ENCODE measurements around the gene CHCHD3. TPM values are rescaled to one million over a fixed set of nuclear protein-coding genes. Genes with fewer than 3 reads are reported as not detected.

CHCHD3 gene
- total and polyA plus RNA-seq, 2 of the 4 experiments (the other 2 are of a cell fraction): 56.9 to 141 TPM

DNA sequence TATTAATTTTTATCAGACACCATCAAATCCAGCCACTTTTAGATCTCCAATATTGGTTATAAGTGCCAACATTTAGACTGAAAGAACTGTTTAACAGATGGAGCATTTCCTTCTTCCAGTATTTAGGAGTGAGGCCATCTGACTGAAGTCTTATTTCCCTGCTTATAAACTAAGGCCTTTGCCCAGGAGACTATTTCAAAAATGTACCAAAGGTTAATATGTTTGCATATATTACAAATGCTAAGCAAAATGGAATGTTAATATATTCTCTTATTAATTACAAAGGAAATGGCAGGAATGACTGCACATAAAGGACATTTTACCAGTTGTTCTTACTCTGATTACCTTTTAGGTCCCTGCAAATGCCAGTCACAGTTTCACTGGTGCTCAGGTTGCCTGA, 266.8 kb downstream of the CHCHD3 start:
- in situ Hi-C loops (cut with MboI; ENCODE audit: low sequenced_read_pairs) (no loop called here), intact Hi-C loops (cut with micrococcal nuclease) (no loop called here), dilution Hi-C loops (cut with HindIII; ENCODE audit: low sequenced_read_pairs, unreplicated experiment) (no loop called here)
- peak overlapping the region; percentile 40; the same call in 1 of the 2 replicates for H3K4me2 ChIP-seq (ENCODE audit: low read depth, low read length)
- H2BK20ac ChIP-seq (ENCODE audit: low read depth, low read length): no peak overlapping the region
- H3K23ac ChIP-seq (ENCODE audit: low read depth, low read length): no peak overlapping the region
- H4K8ac ChIP-seq (ENCODE audit: low read depth in 2 of 2, low read length in 2 of 2): no peak overlapping the region
- DNase-seq: peak; percentile 12
- ChIA-PET POLR2A (ENCODE audit: unreplicated experiment) (no interaction called here), CTCF (no interaction called here)
- no peak overlapping the region; the same call in 1 of the 2 replicates for H3K9ac ChIP-seq (ENCODE audit: low read depth, low read length)
- H4K20me1 ChIP-seq (ENCODE audit: insufficient read depth, low read length): no peaks in the 10 kb centered on the region
- H3K27ac ChIP-seq (ENCODE audit: insufficient read depth, low read length): no peak overlapping the region
- no peak overlapping the region for H3K56ac ChIP-seq (ENCODE audit: extremely low read depth, insufficient read depth, low read length)
- H3K79me1 ChIP-seq (ENCODE audit: low read depth in 1 of 2, low read length in 2 of 2): peaks cover 0 to 4% of the 10 kb centered on the region in 2 experiments; a peak in 1 of 4 replicates
- BruUV-seq (replicated peaks): no TSS peak
- H3K27me3 ChIP-seq (ENCODE audit: control insufficient read depth, insufficient read depth, low read length): no peaks in the 10 kb centered on the region
- no peaks in the 10 kb centered on the region for H3K9me3 ChIP-seq (ENCODE audit: control insufficient read depth, insufficient read depth, low read length)
- H2BK15ac ChIP-seq (ENCODE audit: low read depth, low read length): no peak overlapping the region
- H3K9me1 ChIP-seq (ENCODE audit: insufficient read depth, low read length): no peaks in the 10 kb centered on the region; the same call in 1 of the 2 replicates
- no peak overlapping the region for H4K91ac ChIP-seq (ENCODE audit: insufficient read depth, low read depth, low read length)
- ATAC-seq (ENCODE audit: low read depth): peak; percentile 83
- H3K4ac ChIP-seq (ENCODE audit: low read depth, low read length): no peak overlapping the region
- no peak overlapping the region for H2AK5ac ChIP-seq (ENCODE audit: low read depth, low read length)
- H3K14ac ChIP-seq (replicated peaks; ENCODE audit: low read depth, low read length): no peak overlapping the region
- H4K5ac ChIP-seq (ENCODE audit: low read depth, low read length): no peak overlapping the region
- no peak overlapping the region for H2BK120ac ChIP-seq (ENCODE audit: low read depth, low read length)
- H2AFZ ChIP-seq (replicated peaks; ENCODE audit: low read length, poor library complexity): no peak overlapping the region
- peaks cover 3% of the 10 kb centered on the region for H3K4me1 ChIP-seq (ENCODE audit: control insufficient read depth, insufficient read depth, low read length)
- TF ChIP-seq RAD21 (IDR thresholded peaks at IDR 0.05; ENCODE audit: low read length): no peak
- TF ChIP-seq NFE2L2 (IDR thresholded peaks at IDR 0.05; ENCODE audit: low read depth, low read length): no peak
- TF ChIP-seq BHLHE40 (IDR thresholded peaks at IDR 0.05; ENCODE audit: low read depth, low read length): no peak
- TF ChIP-seq, protein P1, sequence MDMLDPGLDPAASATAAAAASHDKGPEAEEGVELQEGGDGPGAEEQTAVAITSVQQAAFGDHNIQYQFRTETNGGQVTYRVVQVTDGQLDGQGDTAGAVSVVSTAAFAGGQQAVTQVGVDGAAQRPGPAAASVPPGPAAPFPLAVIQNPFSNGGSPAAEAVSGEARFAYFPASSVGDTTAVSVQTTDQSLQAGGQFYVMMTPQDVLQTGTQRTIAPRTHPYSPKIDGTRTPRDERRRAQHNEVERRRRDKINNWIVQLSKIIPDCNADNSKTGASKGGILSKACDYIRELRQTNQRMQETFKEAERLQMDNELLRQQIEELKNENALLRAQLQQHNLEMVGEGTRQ (IDR thresholded peaks at IDR 0.05; ENCODE audit: low read depth, low read length): no peak
- no peak for TF ChIP-seq FOS (IDR thresholded peaks at IDR 0.05; ENCODE audit: low read depth, low read length)
- TF ChIP-seq RCOR1 (IDR thresholded peaks at IDR 0.05; ENCODE audit: insufficient replicate concordance, low read length): no peak
- no peak for TF ChIP-seq CHD1 (IDR thresholded peaks at IDR 0.05; ENCODE audit: low read depth, low read length)
- TF ChIP-seq POLR2A (IDR thresholded peaks at IDR 0.05; ENCODE audit: low read depth, low read length): no peak
- TF ChIP-seq, protein P2, sequence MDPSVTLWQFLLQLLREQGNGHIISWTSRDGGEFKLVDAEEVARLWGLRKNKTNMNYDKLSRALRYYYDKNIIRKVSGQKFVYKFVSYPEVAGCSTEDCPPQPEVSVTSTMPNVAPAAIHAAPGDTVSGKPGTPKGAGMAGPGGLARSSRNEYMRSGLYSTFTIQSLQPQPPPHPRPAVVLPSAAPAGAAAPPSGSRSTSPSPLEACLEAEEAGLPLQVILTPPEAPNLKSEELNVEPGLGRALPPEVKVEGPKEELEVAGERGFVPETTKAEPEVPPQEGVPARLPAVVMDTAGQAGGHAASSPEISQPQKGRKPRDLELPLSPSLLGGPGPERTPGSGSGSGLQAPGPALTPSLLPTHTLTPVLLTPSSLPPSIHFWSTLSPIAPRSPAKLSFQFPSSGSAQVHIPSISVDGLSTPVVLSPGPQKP (IDR thresholded peaks at IDR 0.05; ENCODE audit: borderline replicate concordance, low read depth, low read length): no peak
- TF ChIP-seq, protein P3, sequence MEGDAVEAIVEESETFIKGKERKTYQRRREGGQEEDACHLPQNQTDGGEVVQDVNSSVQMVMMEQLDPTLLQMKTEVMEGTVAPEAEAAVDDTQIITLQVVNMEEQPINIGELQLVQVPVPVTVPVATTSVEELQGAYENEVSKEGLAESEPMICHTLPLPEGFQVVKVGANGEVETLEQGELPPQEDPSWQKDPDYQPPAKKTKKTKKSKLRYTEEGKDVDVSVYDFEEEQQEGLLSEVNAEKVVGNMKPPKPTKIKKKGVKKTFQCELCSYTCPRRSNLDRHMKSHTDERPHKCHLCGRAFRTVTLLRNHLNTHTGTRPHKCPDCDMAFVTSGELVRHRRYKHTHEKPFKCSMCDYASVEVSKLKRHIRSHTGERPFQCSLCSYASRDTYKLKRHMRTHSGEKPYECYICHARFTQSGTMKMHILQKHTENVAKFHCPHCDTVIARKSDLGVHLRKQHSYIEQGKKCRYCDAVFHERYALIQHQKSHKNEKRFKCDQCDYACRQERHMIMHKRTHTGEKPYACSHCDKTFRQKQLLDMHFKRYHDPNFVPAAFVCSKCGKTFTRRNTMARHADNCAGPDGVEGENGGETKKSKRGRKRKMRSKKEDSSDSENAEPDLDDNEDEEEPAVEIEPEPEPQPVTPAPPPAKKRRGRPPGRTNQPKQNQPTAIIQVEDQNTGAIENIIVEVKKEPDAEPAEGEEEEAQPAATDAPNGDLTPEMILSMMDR (conservative IDR thresholded peaks at IDR 0.05; ENCODE audit: low read depth, low read length): no peak
- TF ChIP-seq SMC3 (IDR thresholded peaks at IDR 0.05; ENCODE audit: low read depth, low read length): no peak
- no peak for TF ChIP-seq MAFK (IDR thresholded peaks at IDR 0.05; ENCODE audit: low read depth, low read length)
- no peak for TF ChIP-seq CEBPB (IDR thresholded peaks at IDR 0.05; ENCODE audit: low read depth, low read length)
- TF ChIP-seq MAZ (IDR thresholded peaks at IDR 0.05; ENCODE audit: borderline replicate concordance, low read depth, low read length): no peak
- no peak for TF ChIP-seq MXI1 (IDR thresholded peaks at IDR 0.05; ENCODE audit: borderline replicate concordance, low read depth, low read length)
- TF ChIP-seq RFX5 (IDR thresholded peaks at IDR 0.05; ENCODE audit: low read depth, low read length): no peak
- no peak overlapping the region for H2AK9ac ChIP-seq (replicated peaks; ENCODE audit: low read depth, low read length, poor library complexity)
- no peaks in the 10 kb centered on the region for H3K36me3 ChIP-seq (ENCODE audit: control insufficient read depth, insufficient read depth, low read length)
- H3K4me3 ChIP-seq (ENCODE audit: insufficient read depth, low read depth, low read length): no peak overlapping the region
- no peak overlapping the region for H2BK5ac ChIP-seq (ENCODE audit: low read depth, low read length, poor library complexity, severe bottlenecking)
- H3K18ac ChIP-seq (ENCODE audit: low read depth, low read length): no peak overlapping the region
